Right atrium auricular region (tissue), 2 donors: ENCODE measurements around the gene NFE2. TPM values are rescaled to one million over a fixed set of nuclear protein-coding genes. Genes with fewer than 3 reads are reported as not detected.
A peak's percentile ranks its signal among the peaks of the same experiment; 100 is the strongest.

Experiments
- DNase-seq: peaks from one replicate; pipeline ENCODE4 v3.0.0-alpha.2; 2019; ENCODE audit warnings: low spot score
- H3K27ac ChIP-seq, 2 donors: fragments of 200-600 bp; sonication (generic); 1 replicate in 1 of 2; 2 replicates in 1 of 2; pipeline ENCODE4 v1.5.1; 2016 to 2019
- H3K27me3 ChIP-seq, 2 donors: fragments of 200-600 bp; sonication (generic); one replicate each; pipeline versions ENCODE4 v1.5.1 to v1.6.0; 2017 to 2019
- H3K36me3 ChIP-seq: fragments of 200-600 bp; sonication (generic); one replicate; pipeline ENCODE4 v1.5.1; 2016
- H3K4me1 ChIP-seq, 2 donors: fragments of 200-600 bp; sonication (generic); one replicate each; pipeline versions ENCODE4 v1.5.1 to v1.6.0; 2017 to 2019
- H3K4me3 ChIP-seq, 2 donors: fragments of 200-600 bp; sonication (generic); 1 replicate in 1 of 2; 2 replicates in 1 of 2; pipeline ENCODE4 v1.5.1; 2017 to 2019; ENCODE audit warnings: mild to moderate bottlenecking in 1 of 2, moderate library complexity in 1 of 2
- H3K9me3 ChIP-seq, 2 donors: fragments of 200-600 bp; sonication (generic); one replicate each; pipeline ENCODE4 v1.5.1; 2019
- microRNA counts, 2 donors: library from miRNA; unstranded; fragments of <30 nt; microRNA quantifications; one replicate each; lab custom pipeline; 2016 to 2017
- microRNA-seq, 2 donors: library from miRNA; unstranded; fragments of <30 nt; microRNA quantifications; one replicate each; pipeline ENCODE4, GENCODE V29; 2016 to 2017; ENCODE audit warnings: borderline number of aligned reads in 2 of 2, borderline replicate concordance in 1 of 2
- total RNA-seq, 2 donors: library from RNA; depleted of rRNA; stranded (reverse); fragments of >200 nt; gene quantifications; one replicate each; pipeline ENCODE4 v1.1.0, GENCODE V29; 2016
- TF ChIP-seq, protein P1 (sequence below), 2 donors: fragments of 200-600 bp; sonication (generic); IDR thresholded peaks; one replicate each; pipeline ENCODE4 v1.5.1; 2019; ENCODE audit warnings: antibody characterized with exemption in 2 of 2

The NFE2 gene
- total RNA-seq, 2 donors from 2014 or later, result 1.1 to 2.9 TPM

DNA sequence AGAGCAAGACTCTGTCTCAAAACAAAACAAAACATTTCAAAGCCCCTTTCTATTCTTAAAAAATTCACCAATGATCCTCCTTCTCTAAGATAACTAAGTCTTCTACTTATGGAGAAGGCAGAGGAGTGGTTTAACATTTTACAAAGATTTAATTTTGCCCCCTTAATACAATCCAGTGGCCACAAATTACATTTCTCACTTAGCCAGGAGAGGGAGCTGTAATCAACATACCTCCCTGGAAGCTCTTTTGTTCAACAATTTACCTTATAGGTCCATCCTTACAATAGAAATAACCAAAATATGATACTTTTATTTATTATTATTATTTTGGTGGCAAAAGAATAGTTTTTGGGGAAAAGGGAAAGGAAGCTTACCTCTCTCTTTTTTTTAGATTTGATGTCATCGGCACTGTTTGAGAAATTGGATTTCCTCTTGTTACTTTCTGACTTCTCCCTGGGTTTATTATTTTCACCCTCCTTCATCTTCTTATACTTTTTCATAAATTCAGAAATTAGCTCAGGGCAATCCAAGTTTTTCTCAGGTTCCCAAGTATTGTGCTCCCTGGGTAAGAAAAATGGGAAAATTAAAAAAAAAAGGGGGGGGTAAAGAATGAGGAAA, 49.0 kb downstream of the NFE2 start:
- Histone ChIP-seq H3K4me1 (peaks cover 0 to 13% of the 10 kb centered on the region in 2 donors), H3K9me3 (no peaks in the 10 kb centered on the region), H3K36me3 (peaks cover 50% of the 10 kb centered on the region), H3K27me3 (no peaks in the 10 kb centered on the region), H3K27ac (no peak overlapping the region), H3K4me3 (no peak overlapping the region)
- TF ChIP-seq, protein P1, sequence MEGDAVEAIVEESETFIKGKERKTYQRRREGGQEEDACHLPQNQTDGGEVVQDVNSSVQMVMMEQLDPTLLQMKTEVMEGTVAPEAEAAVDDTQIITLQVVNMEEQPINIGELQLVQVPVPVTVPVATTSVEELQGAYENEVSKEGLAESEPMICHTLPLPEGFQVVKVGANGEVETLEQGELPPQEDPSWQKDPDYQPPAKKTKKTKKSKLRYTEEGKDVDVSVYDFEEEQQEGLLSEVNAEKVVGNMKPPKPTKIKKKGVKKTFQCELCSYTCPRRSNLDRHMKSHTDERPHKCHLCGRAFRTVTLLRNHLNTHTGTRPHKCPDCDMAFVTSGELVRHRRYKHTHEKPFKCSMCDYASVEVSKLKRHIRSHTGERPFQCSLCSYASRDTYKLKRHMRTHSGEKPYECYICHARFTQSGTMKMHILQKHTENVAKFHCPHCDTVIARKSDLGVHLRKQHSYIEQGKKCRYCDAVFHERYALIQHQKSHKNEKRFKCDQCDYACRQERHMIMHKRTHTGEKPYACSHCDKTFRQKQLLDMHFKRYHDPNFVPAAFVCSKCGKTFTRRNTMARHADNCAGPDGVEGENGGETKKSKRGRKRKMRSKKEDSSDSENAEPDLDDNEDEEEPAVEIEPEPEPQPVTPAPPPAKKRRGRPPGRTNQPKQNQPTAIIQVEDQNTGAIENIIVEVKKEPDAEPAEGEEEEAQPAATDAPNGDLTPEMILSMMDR (IDR thresholded peaks at IDR 0.05), result peak; percentile 31 to 68
- no peak for DNase-seq

DNA sequence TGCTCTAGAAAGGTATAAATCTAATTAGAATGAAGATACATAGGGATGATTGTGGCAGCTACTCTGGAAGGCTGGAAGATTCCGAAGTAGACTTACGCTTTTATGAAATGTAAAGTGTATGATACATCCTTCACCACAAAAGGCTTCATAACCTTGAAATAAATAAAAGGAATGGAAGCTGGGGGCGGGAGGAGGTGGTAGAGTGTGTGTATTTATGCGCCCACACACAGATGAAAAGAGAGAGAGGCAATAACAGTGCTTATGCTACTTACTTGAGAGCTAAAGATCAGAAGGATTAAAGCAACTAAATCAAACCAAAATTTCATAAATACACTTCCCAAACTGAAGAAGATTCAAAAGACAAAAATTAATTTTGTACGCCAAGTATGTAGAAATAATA, 51.3 kb downstream of the NFE2 start:
- Histone ChIP-seq H3K36me3 (peaks cover 36% of the 10 kb centered on the region), H3K9me3 (no peaks in the 10 kb centered on the region), H3K4me3 (no peak overlapping the region), H3K27me3 (no peaks in the 10 kb centered on the region), H3K27ac (no peak overlapping the region), H3K4me1 (peaks cover 0 to 13% of the 10 kb centered on the region in 2 donors)
- TF ChIP-seq, protein P1 (IDR thresholded peaks at IDR 0.05), result no peak
- DNase-seq, result no peak

DNA sequence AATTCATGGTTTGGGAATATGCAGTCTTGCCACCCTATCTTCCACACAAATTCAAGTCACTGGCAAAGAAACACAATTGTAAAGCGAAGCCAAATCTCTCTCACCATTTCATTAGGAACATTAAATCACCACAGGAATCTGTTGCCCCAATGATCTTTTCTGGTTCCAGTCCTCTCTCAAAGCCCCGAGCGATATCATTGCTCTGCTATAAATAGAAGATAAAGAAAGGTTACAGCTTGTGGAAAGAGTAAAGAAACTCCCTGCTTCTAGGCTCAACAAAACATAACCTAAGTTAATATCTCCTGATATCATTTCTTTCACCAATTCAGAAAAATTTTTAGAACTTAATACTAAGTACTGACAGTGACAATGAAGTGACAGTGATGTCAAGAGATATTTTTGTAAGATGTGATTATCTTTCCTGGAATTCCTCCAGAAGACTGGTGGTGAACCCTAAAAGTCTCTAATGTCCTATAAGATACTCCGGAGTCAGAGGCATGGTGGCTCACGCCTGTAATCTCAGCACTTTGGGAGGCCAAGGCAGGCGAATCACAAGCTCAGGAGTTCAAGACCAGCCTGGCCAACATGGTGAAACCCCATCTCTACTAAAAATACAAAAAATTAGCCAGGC, 54.7 kb downstream of the NFE2 start:
- no peaks in the 10 kb centered on the region for H3K27me3 ChIP-seq
- H3K4me3 ChIP-seq, result no peak overlapping the region
- no peak for DNase-seq
- TF ChIP-seq, protein P1 (IDR thresholded peaks at IDR 0.05), result no peak
- H3K9me3 ChIP-seq, result no peaks in the 10 kb centered on the region
- peaks cover 25% of the 10 kb centered on the region for H3K36me3 ChIP-seq
- peak overlapping the region; percentile 69 to 71 for H3K27ac ChIP-seq
- H3K4me1 ChIP-seq, result peaks cover 0 to 13% of the 10 kb centered on the region in 2 donors

MicroRNA genes within 50 kb of the gene (microRNA counts, 767-probe panel; counts per million panel counts)
- 3,913 to 8,839 counts per million in 2 donors for microRNA hsa-miR-148b-3p (lab: Ali Mortazavi, UCI)

Small RNA genes lying within 50 kb of the gene (microRNA-seq; reads per million reads assigned to microRNA genes)
- gene MIR148B, result 181 to 243 reads per million in 2 donors

Other genes with a start within 250 kb of the NFE2 start
- gene HOXC4, start 247.2 kb downstream of the NFE2 start, total RNA-seq, result under 1 TPM in 1 of 2 donors, not detected in 1; 0.20 TPM
- gene SMUG1, start 112.0 kb downstream of the NFE2 start, total RNA-seq, result 10 to 100 TPM; 14.5 to 29.4 TPM
- gene CBX5, start 20.9 kb downstream of the NFE2 start, total RNA-seq, result 10 to 100 TPM; 33.0 to 33.9 TPM
- 100 to 1,000 TPM; 237 to 404 TPM for gene HNRNPA1, start 20.3 kb downstream of the NFE2 start, total RNA-seq
- gene COPZ1, start 24.1 kb upstream of the NFE2 start, total RNA-seq, result 100 to 1,000 TPM in 1 of 2 donors, 10 to 100 TPM in 1; 79.2 to 154 TPM
- gene GPR84, start 63.5 kb upstream of the NFE2 start, total RNA-seq, result under 1 TPM in 1 of 2 donors, not detected in 1; 0.43 TPM
- gene ZNF385A, start 83.7 kb upstream of the NFE2 start, total RNA-seq, result 10 to 100 TPM in 1 of 2 donors, 1 to 10 TPM in 1; 6.7 to 12.7 TPM
- gene ITGA5, start 118.3 kb upstream of the NFE2 start, total RNA-seq, result 100 to 1,000 TPM in 1 of 2 donors, 10 to 100 TPM in 1; 80.5 to 144 TPM
- not detected for gene GTSF1, start 172.6 kb upstream of the NFE2 start, total RNA-seq
- 1 to 10 TPM; 2.9 to 8.3 TPM for gene NCKAP1L, start 196.7 kb upstream of the NFE2 start, total RNA-seq
- gene PDE1B, start 248.6 kb upstream of the NFE2 start, total RNA-seq, result 1 to 10 TPM; 1.7 to 4.8 TPM